Fibroblast of the aortic adventitia (primary cell): ENCODE data around the gene MDM4. TPM values are rescaled to one million over a fixed set of nuclear protein-coding genes. Genes with fewer than 3 reads are reported as not detected.

Experiments used
- DNase-seq: peaks from one replicate; pipeline ENCODE4 v3.0.0-alpha.2; 2010; ENCODE audit warnings: low read depth
- H3K4me3 ChIP-seq: 2 replicates; pipeline ENCODE4 v1.5.1; 2011; ENCODE audit warnings: low read depth, mild to moderate bottlenecking, control low read depth, low read length, moderate library complexity
- total RNA-seq: library from RNA; depleted of rRNA; stranded (reverse); fragments of >200 nt; gene quantifications from 2 replicates; pipeline ENCODE4 v1.2.3, GENCODE V29; 2012; ENCODE audit warnings: low replicate concordance
- TF ChIP-seq, protein P1 (sequence below): IDR thresholded peaks from 2 replicates; pipeline ENCODE4 v1.5.1; 2011; ENCODE audit warnings: mild to moderate bottlenecking, low read length, control low read depth, inconsistent platforms; ENCODE audit not compliant: insufficient read depth

Gene MDM4
- total RNA-seq, 1 donor = 55.1 TPM

DNA sequence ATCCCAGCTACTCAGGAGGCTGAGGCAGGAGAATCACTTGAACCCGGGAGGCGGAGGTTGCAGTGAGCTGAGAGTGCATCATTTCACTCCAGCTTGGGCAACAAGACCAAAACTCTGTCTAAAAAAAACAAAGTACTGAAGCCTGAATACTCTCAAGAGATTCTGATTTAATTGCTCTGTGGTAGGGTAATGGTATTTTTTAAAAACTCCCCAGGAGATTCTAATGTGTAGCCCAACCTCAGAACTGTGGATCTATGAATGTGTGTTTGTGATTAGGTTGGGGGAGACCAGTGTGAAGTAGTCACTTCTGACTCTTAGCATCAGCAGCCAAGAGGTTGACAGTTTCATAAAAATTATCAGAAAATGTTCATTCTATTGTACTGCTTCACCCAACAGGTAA, 43.5 kb upstream of the MDM4 start:
- DNase-seq = no peak
- TF ChIP-seq, protein P1, sequence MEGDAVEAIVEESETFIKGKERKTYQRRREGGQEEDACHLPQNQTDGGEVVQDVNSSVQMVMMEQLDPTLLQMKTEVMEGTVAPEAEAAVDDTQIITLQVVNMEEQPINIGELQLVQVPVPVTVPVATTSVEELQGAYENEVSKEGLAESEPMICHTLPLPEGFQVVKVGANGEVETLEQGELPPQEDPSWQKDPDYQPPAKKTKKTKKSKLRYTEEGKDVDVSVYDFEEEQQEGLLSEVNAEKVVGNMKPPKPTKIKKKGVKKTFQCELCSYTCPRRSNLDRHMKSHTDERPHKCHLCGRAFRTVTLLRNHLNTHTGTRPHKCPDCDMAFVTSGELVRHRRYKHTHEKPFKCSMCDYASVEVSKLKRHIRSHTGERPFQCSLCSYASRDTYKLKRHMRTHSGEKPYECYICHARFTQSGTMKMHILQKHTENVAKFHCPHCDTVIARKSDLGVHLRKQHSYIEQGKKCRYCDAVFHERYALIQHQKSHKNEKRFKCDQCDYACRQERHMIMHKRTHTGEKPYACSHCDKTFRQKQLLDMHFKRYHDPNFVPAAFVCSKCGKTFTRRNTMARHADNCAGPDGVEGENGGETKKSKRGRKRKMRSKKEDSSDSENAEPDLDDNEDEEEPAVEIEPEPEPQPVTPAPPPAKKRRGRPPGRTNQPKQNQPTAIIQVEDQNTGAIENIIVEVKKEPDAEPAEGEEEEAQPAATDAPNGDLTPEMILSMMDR = no peak
- H3K4me3 ChIP-seq = no peak overlapping the region

DNA sequence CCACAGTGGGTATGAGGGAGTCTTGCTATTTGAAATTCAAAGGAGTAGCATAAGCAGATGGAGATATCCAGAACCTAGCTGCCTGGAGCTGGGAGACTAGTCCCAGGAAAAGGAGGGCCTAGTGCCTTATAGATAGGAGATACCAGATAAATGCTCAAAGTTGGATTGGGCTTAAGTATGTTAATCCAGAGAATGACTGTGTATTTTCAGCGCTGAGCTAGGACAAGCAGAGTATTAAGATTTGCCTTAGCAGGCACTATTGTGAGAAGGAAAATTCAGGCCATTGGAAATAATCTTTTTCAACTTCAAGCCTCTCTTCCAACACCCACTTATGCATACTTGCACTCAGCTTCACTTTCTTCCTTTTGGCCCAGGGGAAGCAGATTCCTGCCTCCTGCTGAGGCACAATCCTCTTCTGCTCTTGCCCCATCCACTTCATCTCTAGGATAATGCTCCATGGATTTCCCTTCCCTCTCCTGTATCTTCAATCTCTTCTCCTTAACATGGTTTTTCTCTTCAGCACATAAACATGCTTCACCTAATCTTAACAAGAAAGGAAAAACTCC, 42.7 kb upstream of the MDM4 start:
- TF ChIP-seq, protein P1 = no peak
- H3K4me3 ChIP-seq = no peak overlapping the region
- no peak for DNase-seq

DNA sequence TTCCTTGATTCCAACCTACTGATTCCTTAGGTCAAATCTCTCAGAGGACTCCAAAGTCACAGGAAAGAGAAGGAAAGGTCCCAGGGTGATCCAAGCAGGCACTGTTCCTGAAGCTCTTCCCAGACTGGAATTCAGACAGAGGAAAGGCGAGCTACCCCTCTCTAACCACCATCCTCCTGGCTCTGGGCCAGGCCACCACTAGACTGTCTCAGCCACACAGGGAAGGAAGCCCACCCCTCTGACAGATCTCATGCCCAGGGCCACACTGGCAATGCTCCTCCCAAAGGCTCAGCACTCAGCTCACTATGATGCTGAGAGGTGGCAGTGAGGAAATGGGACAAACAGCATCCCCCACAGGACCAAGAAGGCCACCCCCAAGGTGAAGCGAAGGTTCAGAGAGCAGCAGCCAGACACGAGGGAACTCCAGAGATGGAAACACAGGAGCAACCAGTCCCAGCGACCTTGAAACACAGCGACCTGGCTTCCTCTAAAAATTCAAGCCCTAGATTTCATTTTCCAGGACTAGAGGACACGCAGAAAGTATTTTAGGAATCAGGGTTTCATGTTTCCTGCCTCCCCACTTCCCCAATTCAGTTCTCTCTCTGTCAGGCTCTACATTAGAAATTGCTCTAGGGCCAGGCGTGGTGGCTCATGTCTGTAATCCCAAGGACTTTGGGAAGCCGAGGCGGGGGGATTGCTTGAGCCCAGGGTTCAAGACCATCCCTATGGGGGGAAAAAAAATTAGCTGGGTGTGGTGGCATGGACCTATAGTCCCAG, 40.4 kb upstream of the MDM4 start:
- TF ChIP-seq, protein P1 = no peak
- no peak overlapping the region for H3K4me3 ChIP-seq
- DNase-seq = no peak

DNA sequence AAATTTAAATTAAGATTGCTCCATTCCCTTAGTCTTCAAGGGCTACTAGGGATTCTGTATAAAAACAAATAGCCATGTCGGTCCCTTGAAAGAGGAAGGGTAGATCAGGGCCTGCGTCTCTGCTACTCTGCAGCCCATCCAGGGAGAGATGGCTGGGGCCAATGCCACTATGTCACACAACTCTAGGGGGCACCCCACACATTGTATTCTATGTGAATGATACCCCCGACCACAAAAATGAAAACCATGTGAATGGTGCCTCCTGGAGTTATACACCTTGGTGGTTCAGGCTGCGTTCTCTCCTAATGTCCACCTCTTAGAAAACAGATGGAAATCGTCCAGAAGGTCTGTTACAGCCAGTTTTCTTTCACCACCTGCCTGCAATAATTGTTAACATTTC, 39.6 kb upstream of the MDM4 start:
- DNase-seq = no peak
- TF ChIP-seq, protein P1 = no peak
- H3K4me3 ChIP-seq = no peak overlapping the region

DNA sequence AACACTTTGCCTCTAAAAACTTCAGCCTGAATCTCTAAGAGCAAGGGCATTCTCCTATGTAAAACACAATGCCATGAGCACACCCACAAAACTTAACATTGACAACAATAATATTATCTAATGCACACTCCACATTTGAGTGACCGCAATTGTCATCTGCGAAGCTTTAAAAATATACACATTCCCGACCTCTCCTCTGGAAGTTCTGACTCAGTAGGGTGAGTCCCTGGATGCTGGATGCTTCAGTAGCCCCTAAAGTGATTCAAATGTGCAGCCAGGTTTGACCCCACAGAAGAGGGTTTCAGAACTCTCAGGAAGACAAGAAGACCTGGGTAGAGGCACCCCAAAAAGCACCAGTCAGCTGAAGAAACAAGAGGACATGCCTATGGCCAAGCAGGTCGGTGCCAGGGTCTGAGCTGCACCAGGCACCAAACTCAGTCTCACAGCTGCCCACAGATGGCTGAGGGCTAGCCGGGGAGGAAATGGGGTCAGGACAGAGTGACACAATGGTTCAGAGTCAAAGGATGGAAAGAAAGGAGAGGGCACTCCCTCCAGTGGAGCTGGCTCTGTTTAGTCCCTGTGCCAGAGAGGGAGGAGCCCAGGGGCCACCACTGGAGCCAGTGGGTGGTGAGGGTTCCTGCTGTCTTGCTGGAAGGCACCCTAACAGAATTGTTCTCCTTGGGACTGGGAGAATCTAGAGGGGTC, 39.0 kb upstream of the MDM4 start:
- no peak overlapping the region for H3K4me3 ChIP-seq
- TF ChIP-seq, protein P1 = no peak
- DNase-seq = no peak

DNA sequence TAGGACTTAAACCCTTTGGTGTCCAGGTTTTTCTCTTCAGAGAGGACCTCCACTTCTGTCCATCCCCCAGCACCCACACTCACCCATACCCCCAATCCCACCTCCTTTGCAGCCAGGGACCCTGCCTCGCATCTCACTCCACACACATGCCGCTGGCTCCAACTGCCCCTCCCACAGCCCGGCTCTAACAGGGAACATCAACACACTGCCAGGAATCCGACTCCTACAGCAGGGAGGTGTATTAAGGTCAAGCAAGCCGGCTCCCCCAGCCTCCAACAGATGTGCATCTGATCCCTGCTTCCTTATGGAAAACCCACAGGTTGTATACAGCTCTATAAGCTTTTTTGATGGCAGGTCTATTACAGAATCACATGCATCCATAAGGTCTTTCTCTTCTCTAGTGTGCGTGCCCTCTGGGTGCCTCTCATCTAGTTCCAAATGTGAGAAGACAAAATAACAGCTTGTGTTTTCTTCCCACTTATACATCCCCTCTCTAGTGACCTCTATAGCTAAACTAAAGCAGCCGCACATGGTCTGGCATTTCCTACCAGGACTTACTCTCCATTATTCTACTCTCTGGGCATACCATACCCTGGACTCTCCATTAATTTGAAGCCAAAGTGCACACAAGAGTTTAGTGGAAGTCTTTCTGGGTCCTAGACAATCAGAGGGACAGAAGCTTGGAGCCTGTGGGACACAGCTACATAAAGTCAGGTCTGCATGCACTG, 37.9 kb upstream of the MDM4 start:
- TF ChIP-seq, protein P1 = no peak
- H3K4me3 ChIP-seq = no peak overlapping the region
- DNase-seq = no peak
